Stimulated activated CD4-positive, alpha-beta T cell treated with anti-CD3 and anti-CD28 coated beads, Interleukin-4, amount 100 ng/mL, for 24 hours (primary cell): ENCODE results near the gene SLC43A1.

Source experiments
- DNase-seq: peaks from one replicate; pipeline ENCODE4 v3.0.0-alpha.2; 2020

SLC43A1 gene

GRCh38 chr11:57497303-57498247 is 17.9 kb downstream of the SLC43A1 start:
- no peak for DNase-seq

GRCh38 chr11:57496109-57496820 is 19.2 kb downstream of the SLC43A1 start:
- no peak for DNase-seq

- DNase-seq, result peak; percentile 82
Observed at GRCh38 chr11:57493507-57494503, 21.7 kb downstream of the SLC43A1 start.

- peak; percentile 50 for DNase-seq
Observed at GRCh38 chr11:57491371-57492061, 24.0 kb downstream of the SLC43A1 start.

- DNase-seq, result no peak
Observed at GRCh38 chr11:57490456-57491248, 24.9 kb downstream of the SLC43A1 start.

- no peak for DNase-seq
Observed at GRCh38 chr11:57487920-57488659, 27.4 kb downstream of the SLC43A1 start.

GRCh38 chr11:57487021-57487778 is 28.3 kb downstream of the SLC43A1 start:
- no peak for DNase-seq

GRCh38 chr11:57485217-57485990 is 30.1 kb downstream of the SLC43A1 start:
- no peak for DNase-seq

GRCh38 chr11:57484141-57484710 is 31.3 kb downstream of the SLC43A1 start:
- no peak for DNase-seq

GRCh38 chr11:57483562-57483918 is 32.0 kb downstream of the SLC43A1 start:
- no peak for DNase-seq

GRCh38 chr11:57482782-57483561 is 32.5 kb downstream of the SLC43A1 start:
- peak; percentile 71 for DNase-seq

- no peak for DNase-seq
Observed at GRCh38 chr11:57481915-57482781, 33.4 kb downstream of the SLC43A1 start.

GRCh38 chr11:57481315-57481714 is 34.2 kb downstream of the SLC43A1 start:
- no peak for DNase-seq

GRCh38 chr11:57480409-57481137 is 34.9 kb downstream of the SLC43A1 start:
- DNase-seq, result peak; percentile 79

GRCh38 chr11:57479911-57480310 is 35.6 kb downstream of the SLC43A1 start:
- no peak for DNase-seq
